Measurements from ENCODE around the gene RNU6-9. TPM values are rescaled to one million over a fixed set of nuclear protein-coding genes. Genes with fewer than 3 reads are reported as not detected.

RNU6-9 gene
- total RNA-seq, 1 experiment from 2014 or later = not detected

DNA sequence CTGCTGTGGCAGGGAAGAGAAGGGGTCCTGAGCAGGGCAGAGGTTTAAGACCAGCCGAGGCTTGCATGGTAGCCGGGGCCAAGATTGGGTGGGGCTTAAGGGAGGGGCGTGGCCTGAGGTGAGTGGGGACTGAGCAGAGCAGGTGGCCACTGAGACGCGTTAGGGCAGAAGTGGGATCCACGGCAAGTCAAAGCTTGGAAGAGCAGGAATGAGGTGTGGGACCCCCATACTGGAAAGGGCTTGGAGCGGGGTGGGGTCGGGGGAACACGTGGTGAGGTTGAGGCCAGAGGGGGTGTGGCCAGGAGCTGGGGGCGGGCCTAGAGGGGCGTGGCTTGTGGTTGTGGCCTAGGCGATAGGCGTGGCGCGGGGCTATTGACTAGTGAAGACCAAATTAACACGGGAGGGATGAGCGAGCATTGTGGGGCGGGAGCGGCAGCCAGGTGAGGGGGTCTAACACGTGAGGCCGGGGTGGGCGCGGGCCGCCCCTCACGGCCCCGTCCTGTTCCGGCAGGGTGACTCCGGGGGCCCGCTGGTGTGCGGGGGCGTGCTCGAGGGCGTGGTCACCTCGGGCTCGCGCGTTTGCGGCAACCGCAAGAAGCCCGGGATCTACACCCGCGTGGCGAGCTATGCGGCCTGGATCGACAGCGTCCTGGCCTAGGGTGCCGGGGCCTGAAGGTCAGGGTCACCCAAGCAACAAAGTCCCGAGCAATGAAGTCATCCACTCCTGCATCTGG is 30.5 kb upstream of the RNU6-9 start (continued):
- no peak for TF ChIP-seq MYBL2 (CRISPR knock-in tag; IDR thresholded peaks at IDR 0.05)
- TF ChIP-seq HMGXB4 (CRISPR knock-in tag; IDR thresholded peaks at IDR 0.05) = 0 out of 2 replicates have a peak, but pooled peaks have one; percentile 37
- TF ChIP-seq FOXP1 (CRISPR knock-in tag; IDR thresholded peaks at IDR 0.05; ENCODE audit: borderline replicate concordance) = peak; percentile 53; the same call in 1 of the 2 replicates
- no peak for TF ChIP-seq SMAD3 (CRISPR knock-in tag; IDR thresholded peaks at IDR 0.05; ENCODE audit: borderline replicate concordance)
- no peak for TF ChIP-seq PRRX2 (CRISPR knock-in tag; IDR thresholded peaks at IDR 0.05)
- no peak for TF ChIP-seq ATF1 (CRISPR knock-in tag; IDR thresholded peaks at IDR 0.05)
- TF ChIP-seq ATF2 (CRISPR knock-in tag; IDR thresholded peaks at IDR 0.05; ENCODE audit: borderline replicate concordance, low read depth) = no peak
- no peak for TF ChIP-seq OVOL2 (CRISPR knock-in tag; IDR thresholded peaks at IDR 0.05; ENCODE audit: borderline replicate concordance)
- TF ChIP-seq SP1 (CRISPR knock-in tag; conservative IDR thresholded peaks at IDR 0.05) = peak; percentile 77
- no peak for TF ChIP-seq E2F4 (CRISPR knock-in tag; IDR thresholded peaks at IDR 0.05; ENCODE audit: borderline replicate concordance, low read depth)
- TF ChIP-seq SMAD4 (CRISPR knock-in tag; IDR thresholded peaks at IDR 0.05) = no peak
- TF ChIP-seq TCF7 (CRISPR knock-in tag; IDR thresholded peaks at IDR 0.05; ENCODE audit: low read depth) = no peak
- no peak for TF ChIP-seq TP53 (CRISPR knock-in tag; IDR thresholded peaks at IDR 0.05)
- no peak for TF ChIP-seq ATF6 (CRISPR knock-in tag; IDR thresholded peaks at IDR 0.05)
- no peak for TF ChIP-seq ZNF396 (CRISPR knock-in tag; IDR thresholded peaks at IDR 0.05; ENCODE audit: borderline replicate concordance)
- TF ChIP-seq GRHL2 (CRISPR knock-in tag; IDR thresholded peaks at IDR 0.05; ENCODE audit: insufficient replicate concordance, severe bottlenecking) = no peak
- TF ChIP-seq MXD4 (CRISPR knock-in tag; IDR thresholded peaks at IDR 0.05; ENCODE audit: borderline replicate concordance) = no peak
- TF ChIP-seq, protein P1, sequence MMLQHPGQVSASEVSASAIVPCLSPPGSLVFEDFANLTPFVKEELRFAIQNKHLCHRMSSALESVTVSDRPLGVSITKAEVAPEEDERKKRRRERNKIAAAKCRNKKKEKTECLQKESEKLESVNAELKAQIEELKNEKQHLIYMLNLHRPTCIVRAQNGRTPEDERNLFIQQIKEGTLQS (CRISPR knock-in tag; conservative IDR thresholded peaks at IDR 0.05) = no peak
- TF ChIP-seq ETV6 (CRISPR knock-in tag; IDR thresholded peaks at IDR 0.05) = 0 out of 2 replicates have a peak, but pooled peaks have one; percentile 34
- TF ChIP-seq, protein P2, sequence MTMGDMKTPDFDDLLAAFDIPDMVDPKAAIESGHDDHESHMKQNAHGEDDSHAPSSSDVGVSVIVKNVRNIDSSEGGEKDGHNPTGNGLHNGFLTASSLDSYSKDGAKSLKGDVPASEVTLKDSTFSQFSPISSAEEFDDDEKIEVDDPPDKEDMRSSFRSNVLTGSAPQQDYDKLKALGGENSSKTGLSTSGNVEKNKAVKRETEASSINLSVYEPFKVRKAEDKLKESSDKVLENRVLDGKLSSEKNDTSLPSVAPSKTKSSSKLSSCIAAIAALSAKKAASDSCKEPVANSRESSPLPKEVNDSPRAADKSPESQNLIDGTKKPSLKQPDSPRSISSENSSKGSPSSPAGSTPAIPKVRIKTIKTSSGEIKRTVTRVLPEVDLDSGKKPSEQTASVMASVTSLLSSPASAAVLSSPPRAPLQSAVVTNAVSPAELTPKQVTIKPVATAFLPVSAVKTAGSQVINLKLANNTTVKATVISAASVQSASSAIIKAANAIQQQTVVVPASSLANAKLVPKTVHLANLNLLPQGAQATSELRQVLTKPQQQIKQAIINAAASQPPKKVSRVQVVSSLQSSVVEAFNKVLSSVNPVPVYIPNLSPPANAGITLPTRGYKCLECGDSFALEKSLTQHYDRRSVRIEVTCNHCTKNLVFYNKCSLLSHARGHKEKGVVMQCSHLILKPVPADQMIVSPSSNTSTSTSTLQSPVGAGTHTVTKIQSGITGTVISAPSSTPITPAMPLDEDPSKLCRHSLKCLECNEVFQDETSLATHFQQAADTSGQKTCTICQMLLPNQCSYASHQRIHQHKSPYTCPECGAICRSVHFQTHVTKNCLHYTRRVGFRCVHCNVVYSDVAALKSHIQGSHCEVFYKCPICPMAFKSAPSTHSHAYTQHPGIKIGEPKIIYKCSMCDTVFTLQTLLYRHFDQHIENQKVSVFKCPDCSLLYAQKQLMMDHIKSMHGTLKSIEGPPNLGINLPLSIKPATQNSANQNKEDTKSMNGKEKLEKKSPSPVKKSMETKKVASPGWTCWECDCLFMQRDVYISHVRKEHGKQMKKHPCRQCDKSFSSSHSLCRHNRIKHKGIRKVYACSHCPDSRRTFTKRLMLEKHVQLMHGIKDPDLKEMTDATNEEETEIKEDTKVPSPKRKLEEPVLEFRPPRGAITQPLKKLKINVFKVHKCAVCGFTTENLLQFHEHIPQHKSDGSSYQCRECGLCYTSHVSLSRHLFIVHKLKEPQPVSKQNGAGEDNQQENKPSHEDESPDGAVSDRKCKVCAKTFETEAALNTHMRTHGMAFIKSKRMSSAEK (CRISPR knock-in tag; IDR thresholded peaks at IDR 0.05; ENCODE audit: borderline replicate concordance) = no peak
- peak; percentile 73 for TF ChIP-seq USF1 (CRISPR knock-in tag; IDR thresholded peaks at IDR 0.05)
- TF ChIP-seq, protein P3, sequence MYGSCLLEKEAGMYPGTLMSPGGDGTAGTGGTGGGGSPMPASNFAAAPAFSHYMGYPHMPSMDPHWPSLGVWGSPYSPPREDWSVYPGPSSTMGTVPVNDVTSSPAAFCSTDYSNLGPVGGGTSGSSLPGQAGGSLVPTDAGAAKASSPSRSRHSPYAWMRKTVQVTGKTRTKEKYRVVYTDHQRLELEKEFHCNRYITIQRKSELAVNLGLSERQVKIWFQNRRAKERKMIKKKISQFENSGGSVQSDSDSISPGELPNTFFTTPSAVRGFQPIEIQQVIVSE (CRISPR knock-in tag; IDR thresholded peaks at IDR 0.05; ENCODE audit: borderline replicate concordance) = no peak

All from WTC11 (cell line).